Measurements from ENCODE around the gene GOLGA6B.

GRCh38 chr15:72682772-72683171, 28.3 kb downstream of the GOLGA6B start:
- TF ChIP-seq CTCF (IDR thresholded peaks at IDR 0.05) (no peak), POLR2A (IDR thresholded peaks at IDR 0.05) (no peak)

Measured in thyroid gland (tissue), 4 donors.